GM12875 (cell line): ENCODE results near the gene LHX5.

Experiments
- H3K4me3 ChIP-seq: one replicate; pipeline ENCODE4 v1.5.1; 2011; ENCODE audit warnings: low read depth, low read length, control low read depth
- CTCF ChIP-seq: IDR thresholded peaks from 2 replicates; pipeline ENCODE4 v1.5.1; 2011; ENCODE audit warnings: low read depth, mild to moderate bottlenecking, control low read depth, inconsistent platforms, low read length, moderate library complexity, borderline replicate concordance; ENCODE audit not compliant: insufficient read depth

The LHX5 gene

GRCh38 chr12:113468365-113469223, 3.1 kb downstream of the LHX5 start:
- no peak overlapping the region for H3K4me3 ChIP-seq
- no peak for TF ChIP-seq CTCF

- no peak overlapping the region for H3K4me3 ChIP-seq
- TF ChIP-seq CTCF, result no peak
These were observed 3.9 kb downstream of the LHX5 start for GRCh38 chr12:113467502-113468364.

GRCh38 chr12:113467142-113467501, 4.5 kb downstream of the LHX5 start:
- no peak overlapping the region for H3K4me3 ChIP-seq
- TF ChIP-seq CTCF, result no peak

- no peak overlapping the region for H3K4me3 ChIP-seq
- TF ChIP-seq CTCF, result no peak
These were observed 5.1 kb downstream of the LHX5 start for GRCh38 chr12:113466454-113467141.

GRCh38 chr12:113465808-113466453, 5.7 kb downstream of the LHX5 start:
- H3K4me3 ChIP-seq, result no peak overlapping the region
- no peak for TF ChIP-seq CTCF

- TF ChIP-seq CTCF, result no peak
- H3K4me3 ChIP-seq, result no peak overlapping the region
These were observed 6.6 kb downstream of the LHX5 start for GRCh38 chr12:113464852-113465719.
